GM06990 (cell line): ENCODE data around the gene ABHD2.

Experiments
- DNase-seq: peaks from one replicate; pipeline ENCODE4 v3.0.0-alpha.2; 2011; ENCODE audit not compliant: insufficient read length; ENCODE audit errors: extremely low read depth
- H3K27me3 ChIP-seq: replicated peaks from 2 replicates; pipeline ENCODE4 v1.6.0; 2011; ENCODE audit warnings: low read length; ENCODE audit not compliant: control insufficient read depth, insufficient read depth
- H3K36me3 ChIP-seq: 2 replicates; pipeline ENCODE4 v1.5.1; 2011; ENCODE audit warnings: low read length; ENCODE audit not compliant: control insufficient read depth, insufficient read depth
- H3K4me3 ChIP-seq: replicated peaks from 2 replicates; pipeline ENCODE4 v1.5.1; 2011; ENCODE audit warnings: low read depth, mild to moderate bottlenecking, control low read depth, low read length
- CTCF ChIP-seq: IDR thresholded peaks from 2 replicates; pipeline ENCODE4 v1.5.1; 2011; ENCODE audit warnings: low read length, control low read depth, mild to moderate bottlenecking, inconsistent platforms; ENCODE audit not compliant: insufficient read depth, poor library complexity, severe bottlenecking

Gene ABHD2

GRCh38 chr15:89143503-89144162, 55.4 kb downstream of the ABHD2 start:
- no peak overlapping the region for H3K4me3 ChIP-seq
- no peaks in the 10 kb centered on the region for H3K27me3 ChIP-seq
- no peaks in the 10 kb centered on the region for H3K36me3 ChIP-seq
- no peak for TF ChIP-seq CTCF
- DNase-seq: peak; percentile 33

GRCh38 chr15:89144491-89144890, 56.2 kb downstream of the ABHD2 start:
- TF ChIP-seq CTCF: no peak
- Histone ChIP-seq H3K4me3 (no peak overlapping the region), H3K36me3 (no peaks in the 10 kb centered on the region), H3K27me3 (no peaks in the 10 kb centered on the region)
- no peak for DNase-seq

GRCh38 chr15:89146366-89146765, 58.1 kb downstream of the ABHD2 start:
- no peaks in the 10 kb centered on the region for H3K27me3 ChIP-seq
- no peak for DNase-seq
- no peak for TF ChIP-seq CTCF
- H3K4me3 ChIP-seq: no peak overlapping the region
- H3K36me3 ChIP-seq: no peaks in the 10 kb centered on the region

- no peak for DNase-seq
- H3K27me3 ChIP-seq: no peaks in the 10 kb centered on the region
- H3K4me3 ChIP-seq: no peak overlapping the region
- peaks cover 4% of the 10 kb centered on the region for H3K36me3 ChIP-seq
- no peak for TF ChIP-seq CTCF
These were observed 59.9 kb downstream of the ABHD2 start for GRCh38 chr15:89148126-89148525.

GRCh38 chr15:89149501-89150101, 61.3 kb downstream of the ABHD2 start:
- Histone ChIP-seq H3K27me3 (no peaks in the 10 kb centered on the region), H3K36me3 (peaks cover 4% of the 10 kb centered on the region), H3K4me3 (no peak overlapping the region)
- no peak for DNase-seq
- no peak for TF ChIP-seq CTCF

GRCh38 chr15:89150287-89150686, 62.0 kb downstream of the ABHD2 start:
- Histone ChIP-seq H3K27me3 (no peaks in the 10 kb centered on the region), H3K4me3 (no peak overlapping the region), H3K36me3 (peaks cover 5% of the 10 kb centered on the region)
- no peak for TF ChIP-seq CTCF
- no peak for DNase-seq
